ENCODE data around the gene BTBD9. TPM values are rescaled to one million over a fixed set of nuclear protein-coding genes. Genes with fewer than 3 reads are reported as not detected.
A peak's percentile ranks its signal among the peaks of the same experiment; 100 is the strongest.

The BTBD9 gene
- total RNA-seq, 1 experiment from 2014 or later = 5.1 TPM

GRCh38 chr6:38508286-38508685, 131.4 kb downstream of the BTBD9 start:
- DNase-seq (ENCODE audit: low spot score) = no peak

GRCh38 chr6:38507173-38507572, 132.6 kb downstream of the BTBD9 start:
- DNase-seq (ENCODE audit: low spot score) = no peak

GRCh38 chr6:38505826-38506225, 133.9 kb downstream of the BTBD9 start:
- no peak for DNase-seq (ENCODE audit: low spot score)

- DNase-seq (ENCODE audit: low spot score) = no peak
Measured at GRCh38 chr6:38504996-38505395, 134.7 kb downstream of the BTBD9 start.

GRCh38 chr6:38503960-38504682, 135.6 kb downstream of the BTBD9 start:
- DNase-seq (ENCODE audit: low spot score) = no peak

- no peak for DNase-seq (ENCODE audit: low spot score)
Measured at GRCh38 chr6:38503032-38503773, 136.5 kb downstream of the BTBD9 start.

GRCh38 chr6:38502423-38502822, 137.3 kb downstream of the BTBD9 start:
- no peak for DNase-seq (ENCODE audit: low spot score)

- DNase-seq (ENCODE audit: low spot score) = no peak
Measured at GRCh38 chr6:38501931-38502330, 137.8 kb downstream of the BTBD9 start.

- no peak for DNase-seq (ENCODE audit: low spot score)
Measured at GRCh38 chr6:38499529-38500096, 140.1 kb downstream of the BTBD9 start.

- DNase-seq (ENCODE audit: low spot score) = no peak
Measured at GRCh38 chr6:38498805-38499445, 140.8 kb downstream of the BTBD9 start.

- DNase-seq (ENCODE audit: low spot score) = no peak
Measured at GRCh38 chr6:38498085-38498484, 141.6 kb downstream of the BTBD9 start.

- DNase-seq (ENCODE audit: low spot score) = no peak
Measured at GRCh38 chr6:38497546-38497945, 142.2 kb downstream of the BTBD9 start.

GRCh38 chr6:38495922-38496635, 143.7 kb downstream of the BTBD9 start:
- DNase-seq (ENCODE audit: low spot score) = no peak

- no peak for DNase-seq (ENCODE audit: low spot score)
Measured at GRCh38 chr6:38495518-38495917, 144.2 kb downstream of the BTBD9 start.

- DNase-seq (ENCODE audit: low spot score) = peak; percentile 89
Measured at GRCh38 chr6:38493931-38494547, 145.7 kb downstream of the BTBD9 start.

- DNase-seq (ENCODE audit: low spot score) = no peak
Measured at GRCh38 chr6:38492031-38492430, 147.7 kb downstream of the BTBD9 start.

- no peak for DNase-seq (ENCODE audit: low spot score)
Measured at GRCh38 chr6:38489951-38490350, 149.8 kb downstream of the BTBD9 start.

GRCh38 chr6:38487423-38487822, 152.3 kb downstream of the BTBD9 start:
- no peak for DNase-seq (ENCODE audit: low spot score)

GRCh38 chr6:38485488-38485887, 154.2 kb downstream of the BTBD9 start:
- no peak for DNase-seq (ENCODE audit: low spot score)

- DNase-seq (ENCODE audit: low spot score) = no peak
Measured at GRCh38 chr6:38484656-38485055, 155.1 kb downstream of the BTBD9 start.

- DNase-seq (ENCODE audit: low spot score) = no peak
Measured at GRCh38 chr6:38483526-38483925, 156.2 kb downstream of the BTBD9 start.

All from HT-29 (cell line).